Activated T-helper 1 cell treated with anti-CD3 and anti-CD28 coated beads, Interleukin-12 subunit alpha, Interleukin-12 subunit beta, Interleukin-2, Interleukin-4 antibody, amounts not matched to agents 30 ng/mL and 10 ng/mL and 1 ng/mL, durations not matched to agents 14 hours and 24 hours and 36 hours (primary cell): ENCODE results near the gene METTL22. TPM values are rescaled to one million over a fixed set of nuclear protein-coding genes. Genes with fewer than 3 reads are reported as not detected.

Experiments used
- DNase-seq: peaks from one replicate; pipeline ENCODE4 v3.0.0; 2021; ENCODE audit warnings: low spot score
- H3K27ac Mint-ChIP-seq: one replicate; pipeline ENCODE4 v1.8.0; 2021; ENCODE audit warnings: mild to moderate bottlenecking, mixed read lengths
- H3K27me3 Mint-ChIP-seq: one replicate; pipeline ENCODE4 v1.8.0; 2022; ENCODE audit warnings: mild to moderate bottlenecking, moderate library complexity, mixed read lengths; ENCODE audit not compliant: insufficient read depth
- H3K36me3 Mint-ChIP-seq: one replicate; pipeline ENCODE4 v1.8.0; 2021; ENCODE audit warnings: low read depth, mixed read lengths
- H3K4me1 Mint-ChIP-seq: one replicate; pipeline ENCODE4 v1.8.0; 2021; ENCODE audit warnings: low read depth, mixed read lengths
- H3K4me3 Mint-ChIP-seq: one replicate; pipeline ENCODE4 v1.8.0; 2021; ENCODE audit warnings: mild to moderate bottlenecking, moderate library complexity, mixed read lengths
- H3K9me3 Mint-ChIP-seq: one replicate; pipeline ENCODE4 v1.8.0; 2021; ENCODE audit warnings: mixed read lengths
- intact Hi-C: fragments of 100-400 bp; cut with micrococcal nuclease; formaldehyde crosslinking; loops from one replicate; pipeline ENCODE4 v1.15.1; 2024
- total RNA-seq: library from RNA; stranded (reverse); gene quantifications from 2 replicates; pipeline ENCODE4 v1.2.3, GENCODE V29; 2022

The METTL22 gene, protein sequence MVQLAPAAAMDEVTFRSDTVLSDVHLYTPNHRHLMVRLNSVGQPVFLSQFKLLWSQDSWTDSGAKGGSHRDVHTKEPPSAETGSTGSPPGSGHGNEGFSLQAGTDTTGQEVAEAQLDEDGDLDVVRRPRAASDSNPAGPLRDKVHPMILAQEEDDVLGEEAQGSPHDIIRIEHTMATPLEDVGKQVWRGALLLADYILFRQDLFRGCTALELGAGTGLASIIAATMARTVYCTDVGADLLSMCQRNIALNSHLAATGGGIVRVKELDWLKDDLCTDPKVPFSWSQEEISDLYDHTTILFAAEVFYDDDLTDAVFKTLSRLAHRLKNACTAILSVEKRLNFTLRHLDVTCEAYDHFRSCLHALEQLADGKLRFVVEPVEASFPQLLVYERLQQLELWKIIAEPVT
- 30.0 and 32.0 TPM in 2 replicates for total RNA-seq

DNA sequence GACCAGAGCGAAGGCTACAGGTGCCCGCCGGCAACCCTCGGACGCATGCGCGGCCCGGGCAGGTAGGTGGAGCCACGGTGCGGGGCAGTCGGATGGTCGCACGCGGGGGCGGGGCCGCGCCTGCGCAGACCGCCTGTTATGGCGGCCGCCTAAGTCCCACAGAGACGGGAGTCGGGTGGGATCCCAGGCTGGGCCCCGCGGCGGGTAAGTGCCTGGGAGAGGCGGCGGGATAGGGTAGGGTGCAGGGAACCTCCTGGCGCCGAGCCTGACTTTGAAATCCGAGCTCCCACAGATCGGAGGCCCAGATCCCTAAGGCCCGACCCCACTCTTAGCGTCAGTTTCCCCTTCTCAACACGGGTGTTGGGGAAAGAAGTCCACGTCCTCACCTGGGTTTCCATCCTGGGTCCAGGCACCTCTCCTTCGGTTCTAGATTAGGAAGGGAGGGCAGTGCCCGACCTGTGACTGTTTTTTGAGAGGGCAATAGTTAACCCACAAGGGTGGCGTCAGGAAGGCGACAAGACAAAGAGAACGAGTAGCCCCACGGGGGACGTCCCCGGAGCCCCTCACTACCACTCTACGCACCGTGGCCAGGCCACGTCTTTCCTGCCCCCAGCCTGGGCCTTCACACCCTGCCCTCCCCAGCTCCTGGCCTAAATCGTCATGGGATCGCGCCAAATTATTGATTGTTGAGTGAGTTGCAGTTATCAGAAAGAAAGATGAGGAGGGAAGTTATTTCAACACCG is at the start of gene METTL22:
Gene METTL22, plus strand, starts transcription at position 127 of the 743 bp plus-strand sequence. CDS start 3,968 bp downstream, outside the sequence.
- H3K36me3 Mint-ChIP-seq: peaks cover 9% of the 10 kb centered on the region
- H3K9me3 Mint-ChIP-seq: no peaks in the 10 kb centered on the region
- H3K27me3 Mint-ChIP-seq: peaks cover 8% of the 10 kb centered on the region
- H3K4me1 Mint-ChIP-seq: peaks cover 12% of the 10 kb centered on the region
- DNase-seq: peak; percentile 90
- intact Hi-C loops: loop anchor here (1.0 to 5.0 kb wide), 6 partner anchors 52 to 506 kb away; partner anchors contain the start of genes ABAT, CARHSP1, HAPSTR1 and PMM2
- H3K4me3 Mint-ChIP-seq: peak within 1 kb of the TSS; percentile 99
- H3K27ac Mint-ChIP-seq: peak within 1 kb of the TSS; percentile 87

DNA sequence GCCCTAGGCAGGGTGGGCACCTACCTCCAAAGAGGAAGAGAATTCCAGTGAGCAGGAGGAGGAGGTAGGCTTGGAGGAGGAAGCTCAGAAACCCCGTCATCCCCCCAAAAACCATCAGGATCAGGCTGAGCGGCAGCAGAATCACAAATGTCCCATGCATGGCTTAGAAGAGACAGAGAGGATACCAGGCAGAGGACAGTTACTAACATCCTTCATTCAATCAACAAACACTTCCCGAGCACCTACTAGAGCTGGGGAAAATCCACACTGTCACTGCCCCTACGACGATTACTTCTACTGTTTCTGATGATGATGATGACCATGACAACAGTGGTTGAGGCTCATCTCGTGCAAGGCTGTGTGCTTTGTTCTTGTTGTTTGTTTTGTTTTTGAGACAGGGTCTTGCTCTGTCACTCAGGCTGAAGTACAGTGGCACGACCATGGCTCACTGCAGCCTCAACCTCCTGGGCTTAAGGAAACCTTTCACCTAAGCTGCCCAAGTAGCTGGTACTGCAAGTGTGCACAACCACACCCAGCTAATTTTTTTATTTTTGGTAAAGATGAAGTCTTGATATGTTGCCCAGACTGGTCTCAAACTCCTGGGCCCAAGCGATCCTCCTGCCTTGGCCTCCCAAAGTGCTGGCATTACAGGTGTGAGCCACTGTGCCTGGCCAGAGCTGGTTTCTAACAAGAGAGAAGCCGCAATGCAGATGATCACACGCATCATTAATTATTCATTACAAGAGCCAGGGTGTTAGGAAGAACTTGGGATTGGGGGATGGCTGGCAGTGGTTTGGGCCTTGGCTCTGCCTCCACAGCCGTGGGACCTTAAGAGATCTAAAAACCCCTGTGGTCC is 49.2 kb upstream of the METTL22 start:
- Mint-ChIP-seq H3K4me1 (peaks cover 10% of the 10 kb centered on the region), H3K9me3 (no peaks in the 10 kb centered on the region), H3K27me3 (peaks cover 5% of the 10 kb centered on the region), H3K4me3 (no peak overlapping the region), H3K36me3 (no peaks in the 10 kb centered on the region), H3K27ac (no peak overlapping the region)
- DNase-seq: no peak
- intact Hi-C loops: no loop called here

DNA sequence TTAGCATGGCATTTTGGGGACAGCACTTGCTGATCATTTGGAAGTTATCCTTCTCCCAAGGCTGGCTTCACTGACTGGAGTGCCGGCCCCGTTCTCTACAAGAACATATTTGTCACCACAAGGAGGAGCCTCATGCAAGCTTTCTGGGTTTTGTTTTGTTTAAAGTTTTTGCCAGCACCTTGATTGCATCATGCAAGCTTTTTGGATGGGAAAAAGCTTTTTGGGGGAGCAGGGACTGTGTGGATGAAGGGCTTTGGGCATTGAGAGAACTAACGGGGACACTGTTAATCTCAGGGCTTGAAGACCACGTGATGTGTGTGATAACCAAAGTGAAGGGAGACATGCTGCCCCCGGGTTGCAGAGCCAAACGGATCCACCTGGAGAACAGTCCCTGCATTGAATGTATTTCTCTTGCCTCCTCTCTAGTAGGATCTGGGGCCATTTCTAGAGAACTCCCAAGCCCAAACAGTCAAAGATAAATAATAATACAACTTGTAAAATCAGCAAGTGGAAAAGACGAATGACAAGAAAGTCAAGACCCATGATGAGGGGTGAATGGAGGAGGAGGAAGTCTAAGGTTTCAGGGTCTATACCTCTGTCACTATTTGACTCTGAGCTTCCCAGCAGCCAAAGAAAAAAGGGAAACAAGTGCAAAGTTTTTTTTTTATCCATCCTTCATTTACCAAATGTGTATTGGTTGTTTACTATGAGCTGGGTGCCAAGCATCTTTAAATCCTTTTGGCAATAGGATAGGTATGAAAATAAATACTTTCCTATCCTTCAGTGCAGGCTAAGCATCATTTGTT is 48.4 kb upstream of the METTL22 start:
- Mint-ChIP-seq H3K4me3 (no peak overlapping the region), H3K27me3 (peaks cover 8% of the 10 kb centered on the region), H3K4me1 (peaks cover 2% of the 10 kb centered on the region), H3K9me3 (no peaks in the 10 kb centered on the region), H3K36me3 (no peaks in the 10 kb centered on the region), H3K27ac (no peak overlapping the region)
- intact Hi-C loops: no loop called here
- no peak for DNase-seq

DNA sequence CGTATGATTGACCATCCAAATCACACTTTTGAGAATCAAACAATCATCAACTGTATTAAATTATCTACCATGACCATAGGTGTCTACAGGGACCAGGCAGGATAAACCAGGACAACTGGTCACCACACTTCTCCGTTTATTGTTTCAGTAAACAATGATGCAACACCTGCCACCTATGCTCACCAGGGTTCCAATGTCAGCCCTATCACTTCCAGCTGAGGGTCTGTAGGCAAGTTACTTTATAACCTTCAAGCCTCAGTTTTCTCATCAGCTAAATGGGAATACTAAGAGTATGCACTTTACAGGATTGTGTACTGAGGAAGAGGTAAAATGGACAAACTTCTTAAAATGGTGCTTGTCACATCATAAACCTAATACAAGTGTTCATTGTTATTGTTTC is 46.1 kb upstream of the METTL22 start:
- no peaks in the 10 kb centered on the region for H3K9me3 Mint-ChIP-seq
- no peak for DNase-seq
- no peaks in the 10 kb centered on the region for H3K4me1 Mint-ChIP-seq
- H3K27me3 Mint-ChIP-seq: peaks cover 8% of the 10 kb centered on the region
- H3K4me3 Mint-ChIP-seq: no peak overlapping the region
- no peaks in the 10 kb centered on the region for H3K36me3 Mint-ChIP-seq
- intact Hi-C loops: no loop called here
- no peak overlapping the region for H3K27ac Mint-ChIP-seq

DNA sequence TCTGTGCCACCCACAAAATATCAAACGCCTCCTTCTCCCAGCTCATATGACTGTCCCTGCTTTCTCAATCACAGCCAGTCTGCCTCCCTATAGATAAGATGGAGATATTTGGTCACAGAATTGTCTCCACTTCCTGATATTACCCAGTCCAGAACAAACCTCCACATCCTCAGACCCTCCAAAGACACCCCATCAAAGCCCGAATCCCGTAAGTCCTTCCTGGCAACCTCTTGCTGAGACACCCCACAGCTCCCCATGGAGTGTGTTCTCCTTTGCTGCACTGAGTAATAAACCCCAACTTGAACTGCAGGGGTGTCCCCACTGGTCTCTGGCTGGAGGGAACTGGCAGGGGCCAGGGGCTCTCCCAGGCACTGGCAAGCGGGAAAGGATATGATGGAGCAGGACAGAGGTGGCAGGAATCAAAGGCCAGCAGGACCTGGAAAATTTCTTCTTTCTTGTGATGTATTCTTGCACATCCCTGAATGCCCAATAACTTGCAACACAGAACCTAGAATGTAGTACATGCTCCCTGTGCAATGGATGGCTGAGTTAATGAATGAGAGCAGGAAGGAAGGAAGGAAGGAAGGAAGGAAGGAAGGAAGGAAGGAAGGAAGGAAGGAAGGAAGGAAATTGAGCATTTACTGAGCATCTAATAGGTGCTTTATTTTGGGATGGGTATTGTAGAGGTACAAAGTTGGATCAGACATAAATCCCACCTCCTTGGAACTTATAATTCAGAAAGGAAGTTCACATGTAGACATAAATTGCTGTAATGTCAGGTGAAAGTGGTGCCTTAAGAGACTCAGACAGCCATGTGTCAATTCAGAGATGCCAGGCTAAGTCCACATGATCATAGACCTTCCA is 45.1 kb upstream of the METTL22 start:
- Mint-ChIP-seq H3K9me3 (no peaks in the 10 kb centered on the region), H3K27ac (no peak overlapping the region), H3K4me3 (no peak overlapping the region), H3K4me1 (no peaks in the 10 kb centered on the region), H3K27me3 (peaks cover 8% of the 10 kb centered on the region), H3K36me3 (no peaks in the 10 kb centered on the region)
- intact Hi-C loops: no loop called here
- DNase-seq: no peak

DNA sequence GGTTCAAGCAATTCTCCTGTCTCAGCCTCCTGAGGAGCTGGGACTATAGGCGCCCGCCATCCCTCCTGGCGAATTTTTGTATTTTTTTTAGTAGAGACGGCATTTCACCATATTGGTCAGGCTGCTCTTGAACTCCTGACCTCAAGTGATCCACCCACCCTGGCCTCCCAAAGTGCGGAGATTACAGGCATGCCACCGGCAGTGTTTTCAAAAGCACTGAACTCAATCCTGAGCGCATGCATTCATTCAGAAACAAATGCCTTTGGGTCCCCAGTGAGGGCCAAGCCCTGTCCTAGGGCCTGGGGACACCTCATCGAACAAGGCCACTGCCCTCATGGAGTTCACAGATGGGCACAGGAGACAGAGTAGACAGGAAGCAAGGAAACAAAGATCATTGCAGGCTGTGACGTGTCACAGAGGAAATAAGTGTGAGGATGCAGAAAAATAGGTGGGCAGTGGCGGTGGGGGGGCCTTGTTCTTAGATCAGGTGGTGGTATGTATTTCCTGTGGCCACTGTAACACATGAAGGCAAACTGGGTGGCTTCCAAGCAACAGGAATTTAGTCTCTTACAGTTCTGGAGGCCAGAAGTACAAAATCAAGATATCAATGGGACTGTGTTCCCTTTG is 43.7 kb upstream of the METTL22 start:
- Mint-ChIP-seq H3K4me3 (no peak overlapping the region), H3K9me3 (no peaks in the 10 kb centered on the region), H3K27ac (no peak overlapping the region), H3K27me3 (peaks cover 5% of the 10 kb centered on the region), H3K4me1 (no peaks in the 10 kb centered on the region), H3K36me3 (no peaks in the 10 kb centered on the region)
- no peak for DNase-seq
- intact Hi-C loops: no loop called here

DNA sequence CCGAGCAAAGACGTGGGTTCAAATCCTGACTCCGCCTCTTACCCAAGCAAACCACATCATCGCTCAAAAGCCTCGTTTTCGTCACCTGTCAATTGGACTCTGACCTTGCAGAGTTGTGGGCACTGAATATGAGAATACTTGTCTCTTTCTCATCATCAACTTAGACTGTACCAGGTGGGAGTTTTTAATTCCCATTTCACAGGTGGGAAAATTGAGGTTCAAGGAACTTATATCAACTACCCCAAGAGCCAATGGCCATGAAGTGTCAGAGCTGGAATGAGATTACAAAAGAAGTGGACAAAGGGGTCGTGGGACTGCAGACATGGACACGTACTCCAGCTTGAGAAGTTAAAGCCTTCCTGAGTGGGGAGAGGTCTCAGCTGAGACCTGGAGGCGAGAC is 41.9 kb upstream of the METTL22 start:
- no peak for DNase-seq
- Mint-ChIP-seq H3K4me1 (no peaks in the 10 kb centered on the region), H3K27ac (no peak overlapping the region), H3K27me3 (peaks cover 5% of the 10 kb centered on the region), H3K36me3 (no peaks in the 10 kb centered on the region), H3K4me3 (no peak overlapping the region), H3K9me3 (no peaks in the 10 kb centered on the region)
- intact Hi-C loops: no loop called here

DNA sequence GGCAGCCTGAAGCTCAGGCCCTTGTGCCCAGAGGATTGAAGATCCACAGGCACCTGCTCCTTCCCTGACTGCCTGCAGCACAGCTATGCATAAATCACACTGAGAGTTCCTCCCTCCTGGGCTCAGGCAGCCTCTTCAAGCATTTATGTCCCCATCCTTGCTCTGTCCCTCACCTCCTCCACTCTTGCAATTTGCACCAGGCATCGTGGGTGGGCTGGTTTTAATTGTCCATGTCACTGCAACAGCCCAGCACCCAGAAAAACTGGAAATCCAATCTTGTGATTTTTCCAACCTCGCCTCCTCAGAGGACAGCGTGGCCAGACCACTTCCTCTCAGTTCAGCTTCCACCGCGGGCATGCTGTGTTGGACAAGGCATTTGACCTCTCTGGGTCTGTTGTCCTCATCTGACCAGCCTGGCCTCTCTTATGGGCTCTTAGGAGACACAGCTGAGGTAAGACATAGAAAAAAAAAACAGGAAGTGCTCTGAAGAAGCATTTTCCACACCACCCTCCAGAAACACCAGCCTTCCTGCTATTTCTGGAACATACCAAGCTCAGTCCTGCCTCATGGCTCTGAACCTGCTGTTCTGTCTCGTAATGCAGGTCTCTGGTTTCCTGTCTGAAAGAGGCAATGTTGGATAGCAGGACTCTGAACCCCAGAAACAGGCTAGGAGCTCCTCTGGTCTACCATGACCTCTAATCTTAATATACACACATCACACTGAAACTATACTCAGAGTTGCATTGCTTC is 39.5 kb upstream of the METTL22 start:
- no peak overlapping the region for H3K27ac Mint-ChIP-seq
- H3K9me3 Mint-ChIP-seq: no peaks in the 10 kb centered on the region
- intact Hi-C loops: no loop called here
- H3K4me1 Mint-ChIP-seq: no peaks in the 10 kb centered on the region
- H3K4me3 Mint-ChIP-seq: no peak overlapping the region
- peaks cover 5% of the 10 kb centered on the region for H3K27me3 Mint-ChIP-seq
- no peak for DNase-seq
- H3K36me3 Mint-ChIP-seq: no peaks in the 10 kb centered on the region

DNA sequence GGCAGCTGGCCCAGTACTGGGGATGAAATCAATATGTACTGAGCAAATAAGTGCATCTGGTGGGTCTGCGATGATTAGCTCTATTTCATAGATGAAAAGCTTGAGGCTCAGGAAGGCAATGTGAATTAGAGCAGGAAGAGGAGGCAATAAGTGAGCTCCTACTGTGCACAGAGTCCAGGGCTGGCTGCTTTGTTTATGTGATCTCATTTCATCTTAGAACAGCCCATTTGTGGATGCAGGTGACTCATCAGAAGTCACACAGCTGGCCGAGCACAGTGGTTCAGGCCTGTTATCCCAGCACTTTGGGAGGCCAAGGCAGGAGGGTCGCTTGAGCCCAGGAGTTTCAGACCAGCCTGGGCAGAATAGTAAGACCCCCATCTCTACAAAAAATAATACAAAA is 38.3 kb upstream of the METTL22 start:
- H3K4me3 Mint-ChIP-seq: no peak overlapping the region
- H3K9me3 Mint-ChIP-seq: no peaks in the 10 kb centered on the region
- peaks cover 8% of the 10 kb centered on the region for H3K27me3 Mint-ChIP-seq
- no peak for DNase-seq
- H3K36me3 Mint-ChIP-seq: no peaks in the 10 kb centered on the region
- H3K4me1 Mint-ChIP-seq: no peaks in the 10 kb centered on the region
- H3K27ac Mint-ChIP-seq: no peak overlapping the region
- intact Hi-C loops: no loop called here

DNA sequence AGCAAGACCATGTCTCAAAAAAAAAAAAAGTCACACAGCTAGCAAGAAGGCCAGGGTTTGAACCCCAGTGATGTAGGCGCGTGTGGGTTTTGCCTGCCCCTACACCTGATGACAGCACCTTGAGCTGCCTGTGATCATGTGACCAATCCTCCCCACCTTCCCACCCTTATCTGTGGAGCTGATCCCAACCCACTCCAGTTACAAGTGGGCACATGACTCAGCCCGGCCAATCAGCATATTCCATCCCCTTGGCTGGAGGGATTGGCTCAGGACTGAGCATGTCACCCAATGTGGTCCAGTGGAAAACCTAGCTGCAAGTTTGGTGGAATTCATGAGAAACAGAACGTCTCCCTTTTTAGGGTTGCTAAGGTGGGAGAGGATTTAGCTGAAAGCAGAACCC is 37.8 kb upstream of the METTL22 start:
- Mint-ChIP-seq H3K9me3 (no peaks in the 10 kb centered on the region), H3K27me3 (peaks cover 13% of the 10 kb centered on the region), H3K27ac (no peak overlapping the region), H3K36me3 (no peaks in the 10 kb centered on the region), H3K4me1 (no peaks in the 10 kb centered on the region), H3K4me3 (no peak overlapping the region)
- DNase-seq: no peak
- intact Hi-C loops: no loop called here

DNA sequence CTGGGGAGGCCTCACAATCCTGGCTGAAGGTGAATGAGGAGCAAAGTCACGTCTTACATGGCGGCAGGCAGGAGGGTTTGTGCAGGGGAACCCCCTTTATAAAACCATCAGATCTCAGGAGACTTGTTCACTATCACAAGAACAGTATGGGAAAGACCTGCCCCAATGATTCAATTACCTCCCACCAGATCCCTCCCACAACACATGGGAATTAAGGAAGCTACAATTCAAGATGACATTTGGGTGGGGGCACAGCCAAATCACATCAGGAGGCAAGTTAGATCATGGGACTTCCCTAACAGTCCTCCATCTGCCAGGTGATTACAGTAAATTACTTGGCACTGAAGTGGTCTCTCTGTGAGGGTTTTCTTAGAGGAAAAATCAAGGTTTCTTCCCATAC is 36.5 kb upstream of the METTL22 start:
- Mint-ChIP-seq H3K9me3 (no peaks in the 10 kb centered on the region), H3K27ac (no peak overlapping the region), H3K4me3 (no peak overlapping the region), H3K4me1 (no peaks in the 10 kb centered on the region), H3K36me3 (no peaks in the 10 kb centered on the region), H3K27me3 (peaks cover 18% of the 10 kb centered on the region)
- no peak for DNase-seq
- intact Hi-C loops: no loop called here
